Lung microvascular endothelial cell (primary cell): ENCODE results near the gene SP5. TPM values are rescaled to one million over a fixed set of nuclear protein-coding genes. Genes with fewer than 3 reads are reported as not detected.
A peak's percentile ranks its signal among the peaks of the same experiment; 100 is the strongest.
"Not testable (repeated sequence)": the region's sequence is repeated elsewhere in the genome, so short reads cannot be mapped to it uniquely, and the experiment has no call there.

ENCODE experiments used
- DNase-seq, 2 donors: peaks; one replicate each; pipeline versions ENCODE4 v3.0.0 to v3.0.0-alpha.2; 2010; ENCODE audit warnings: low read depth in 2 of 2
- total RNA-seq: library from RNA; depleted of rRNA; stranded (reverse); fragments of >200 nt; gene quantifications from 2 replicates; pipeline ENCODE4 v1.2.1, GENCODE V29; 2014

The SP5 gene
- total RNA-seq, 1 donor from 2014 or later, result not detected

DNA sequence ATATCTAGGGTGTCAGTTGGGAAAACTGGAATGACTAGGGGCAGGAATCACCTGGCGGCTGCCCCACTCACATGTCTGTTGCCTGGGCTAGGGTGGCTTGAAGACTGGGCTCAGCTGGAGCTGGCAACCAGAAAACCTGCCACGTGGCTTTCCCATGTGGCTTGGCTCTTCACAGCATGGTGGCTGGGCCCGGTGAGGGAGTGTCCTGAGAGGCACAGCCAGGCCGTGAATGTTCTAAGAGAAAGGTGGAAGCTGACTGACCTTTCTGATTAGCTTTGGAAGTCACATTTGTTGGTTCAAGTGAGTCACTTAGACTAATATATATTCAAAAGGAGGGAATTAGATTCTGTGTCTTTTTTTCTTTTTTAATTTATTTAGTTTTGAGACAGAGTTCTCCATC is 22.7 kb downstream of the SP5 start:
- no peak for DNase-seq

DNA sequence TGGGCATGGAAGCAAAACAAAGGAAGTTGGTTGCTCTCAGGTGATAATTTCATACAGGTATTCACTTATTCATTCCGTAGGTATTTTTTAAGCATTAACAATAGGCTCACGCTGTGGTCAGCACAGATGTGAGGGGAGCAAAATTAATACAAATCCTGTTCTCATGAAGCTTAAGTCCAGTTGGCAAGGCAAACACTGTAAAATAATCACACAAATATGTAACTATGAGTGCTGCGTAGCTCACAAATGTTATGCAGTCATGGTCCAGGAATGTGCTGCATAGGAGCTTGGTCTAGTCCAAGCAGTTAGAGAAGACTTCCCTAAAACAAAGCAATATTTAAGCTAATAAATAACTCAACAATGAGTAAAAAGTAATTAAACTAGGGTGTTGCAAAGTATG is 23.9 kb downstream of the SP5 start:
- DNase-seq, result peak in 1 of 2 donors; percentile 39

DNA sequence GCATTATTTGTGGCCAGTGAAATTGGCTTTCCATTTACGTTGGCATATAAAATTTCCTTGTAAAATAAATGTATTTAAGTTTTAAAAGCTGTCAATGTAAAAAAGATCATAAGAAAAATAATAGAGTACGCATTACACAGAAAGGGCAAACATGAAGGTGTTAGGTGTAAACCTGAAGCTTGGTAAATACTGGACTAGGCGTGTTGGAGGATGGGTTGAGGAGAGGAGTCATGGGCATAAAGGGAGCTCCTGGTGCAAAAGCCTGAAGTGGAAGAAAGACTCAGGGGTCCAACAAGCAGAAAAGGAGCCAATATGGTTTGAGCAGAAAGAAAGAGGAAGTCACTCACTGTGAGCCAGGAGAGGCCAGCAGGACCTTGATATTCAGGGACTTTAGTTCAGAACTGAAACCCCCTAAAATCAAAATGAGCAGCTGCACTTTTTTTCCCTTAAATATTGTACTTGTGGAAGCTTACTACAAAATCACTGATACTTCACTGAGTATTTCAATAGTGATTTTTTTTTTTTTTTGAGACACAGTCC is 24.4 kb downstream of the SP5 start:
- no peak for DNase-seq

DNA sequence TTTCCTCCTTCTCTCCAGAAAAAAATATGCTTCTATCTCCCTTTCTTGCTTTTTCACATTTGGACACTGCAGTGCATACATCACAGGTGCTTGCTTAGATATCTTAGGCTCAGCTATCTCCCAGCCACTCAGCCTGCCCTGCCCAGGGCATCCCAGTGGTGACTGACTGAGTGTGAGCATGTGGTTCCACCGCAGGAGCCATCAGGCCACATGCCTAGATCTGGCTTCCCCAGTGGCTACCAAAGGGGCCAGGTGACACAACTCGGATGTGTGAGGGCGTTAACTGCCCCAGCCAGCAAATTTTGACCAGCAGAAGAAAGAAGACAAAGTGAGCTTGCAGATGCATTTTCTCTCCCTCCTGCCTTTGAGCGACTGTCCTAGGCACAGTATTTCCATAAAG is 25.5 kb downstream of the SP5 start:
- no peak for DNase-seq

GRCh38 chr2:170742000-170742399 is 26.9 kb downstream of the SP5 start:
- DNase-seq, result no peak

GRCh38 chr2:170742896-170743529 is 27.9 kb downstream of the SP5 start:
- no peak for DNase-seq

GRCh38 chr2:170743530-170744239 is 28.5 kb downstream of the SP5 start:
- no peak for DNase-seq

- DNase-seq, result no peak
Observed at GRCh38 chr2:170744248-170745002, 29.3 kb downstream of the SP5 start.

DNA sequence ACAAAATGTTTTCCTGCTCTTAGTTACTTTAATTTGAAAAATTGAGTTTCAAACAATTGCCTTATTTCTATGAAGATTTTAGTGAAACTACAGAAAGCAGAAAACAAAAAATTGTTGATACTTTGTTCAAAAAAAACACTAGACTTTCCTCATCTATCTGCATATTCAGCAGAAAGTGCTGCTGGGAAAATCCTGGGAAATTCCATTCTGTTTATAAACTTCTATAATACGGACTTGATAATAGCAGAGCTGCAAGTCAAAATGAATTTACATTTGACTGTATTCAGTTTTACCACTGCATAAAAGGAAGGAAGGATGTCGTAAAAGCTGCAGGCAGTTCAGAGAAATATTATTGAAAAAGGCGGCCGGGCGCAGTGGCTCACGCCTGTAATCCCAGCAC is 30.2 kb downstream of the SP5 start:
- peak in 1 of 2 donors; percentile 13 for DNase-seq

DNA sequence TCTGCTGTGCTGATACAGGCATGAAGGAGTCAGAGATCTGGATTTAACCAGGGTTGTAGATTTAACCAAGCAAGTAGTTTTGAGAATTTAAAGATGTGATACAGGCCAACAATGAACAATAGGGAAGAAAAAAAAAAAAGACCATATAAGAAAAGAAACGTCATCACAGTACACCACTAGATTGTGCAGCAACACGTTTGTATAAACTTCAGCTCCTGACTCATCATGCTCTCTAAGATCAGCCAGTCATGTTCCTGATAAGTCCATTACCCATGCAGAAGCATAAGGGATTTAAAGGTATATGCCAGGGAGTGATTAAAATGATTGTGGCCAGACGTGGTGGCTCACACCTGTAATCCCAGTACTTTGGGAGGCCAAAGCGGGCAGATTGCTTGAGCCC is 32.8 kb downstream of the SP5 start:
- peak in 1 of 2 donors; percentile 39 for DNase-seq

DNA sequence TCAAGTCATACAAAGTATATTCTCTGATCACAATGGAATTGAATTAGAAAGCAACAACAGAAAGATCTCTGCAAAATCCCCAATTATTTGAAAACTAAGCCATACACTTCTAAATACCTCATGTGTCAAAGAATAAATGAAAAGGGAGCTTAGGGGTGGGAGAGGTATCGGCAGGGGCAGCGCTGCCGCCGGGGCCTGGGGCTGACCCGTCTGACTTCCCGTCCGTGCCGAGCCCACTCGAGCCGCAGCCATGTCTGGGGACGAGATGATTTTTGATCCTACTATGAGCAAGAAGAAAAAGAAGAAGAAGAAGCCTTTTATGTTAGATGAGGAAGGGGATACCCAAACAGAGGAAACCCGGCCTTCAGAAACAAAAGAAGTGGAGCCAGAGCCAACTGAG is 36.4 kb downstream of the SP5 start:
- not testable (repeated sequence) for DNase-seq

- no peak for DNase-seq
Observed at GRCh38 chr2:170761572-170761971, 46.4 kb downstream of the SP5 start.

GRCh38 chr2:170762760-170763159 is 47.6 kb downstream of the SP5 start:
- DNase-seq, result no peak

DNA sequence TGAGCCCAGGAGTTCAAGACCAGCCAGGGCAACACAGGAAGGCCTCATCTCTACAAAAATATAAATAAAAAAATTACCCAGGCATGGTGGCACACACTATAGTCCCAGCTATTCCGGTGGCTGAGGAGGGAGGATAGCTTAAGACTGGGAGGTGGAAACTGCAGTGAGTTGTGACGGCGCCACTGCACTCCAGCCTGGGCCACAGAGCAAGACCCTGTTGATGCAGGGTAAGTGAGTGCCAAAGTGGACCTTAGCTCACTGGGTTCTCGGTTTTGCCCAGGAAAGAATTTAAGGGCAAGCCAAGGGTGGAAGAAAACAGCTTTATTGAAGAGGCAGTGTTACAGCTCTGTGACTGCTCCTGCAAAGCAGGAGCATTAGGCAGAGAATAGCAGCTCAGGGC is 48.1 kb downstream of the SP5 start:
- no peak for DNase-seq

DNA sequence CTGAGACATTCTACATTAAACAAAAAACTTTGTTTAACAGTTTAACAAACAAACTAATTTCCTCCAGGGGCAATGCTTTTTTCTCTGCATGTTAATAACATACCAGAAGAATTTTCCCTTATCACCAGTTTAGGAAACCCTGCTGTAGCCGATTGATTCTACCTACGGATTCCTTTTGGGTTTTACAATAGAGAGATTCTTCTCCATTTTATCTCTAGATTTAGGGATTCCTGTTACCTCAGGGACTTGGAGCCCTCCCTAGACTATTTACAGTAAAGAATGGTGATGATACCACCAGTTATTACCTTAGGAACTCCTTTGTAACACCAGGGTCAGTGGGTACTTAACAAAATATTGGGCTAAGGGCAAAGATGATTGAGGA is 49.7 kb downstream of the SP5 start:
- DNase-seq, result no peak

GRCh38 chr2:170766693-170767092 is 51.6 kb downstream of the SP5 start:
- no peak for DNase-seq

Other genes with a start within 250 kb of the SP5 start
- not detected in 2 replicates for gene ERICH2, start 55.0 kb downstream of the SP5 start, total RNA-seq
- 0.22 and 0.40 TPM in 2 replicates for gene GAD1, start 101.5 kb downstream of the SP5 start, total RNA-seq
- 20.0 and 23.0 TPM in 2 replicates for gene GORASP2, start 213.9 kb downstream of the SP5 start, total RNA-seq